ENCODE results near the gene SLC48A1. TPM values are rescaled to one million over a fixed set of nuclear protein-coding genes. Genes with fewer than 3 reads are reported as not detected.
A peak's percentile ranks its signal among the peaks of the same experiment; 100 is the strongest.

The SLC48A1 gene
- total and polyA plus RNA-seq, 11 donors, result 13.0 to 68.2 (median 23.8) TPM

- peak; percentile 94 for DNase-seq
- WGBS, 4 donors, result 0 to 2% (median 0%) methylated on average over 11 to 58 of the region's 58 CpGs
- intact Hi-C loops (cut with DNase I), result loop anchor here in 3 of 10 donors (1.0 to 5.0 kb wide), 3 partner anchors 21 to 71 kb away; no protein-coding TSS in a partner anchor
Measured at GRCh38 chr12:47819896-47820630, 47.0 kb downstream of the SLC48A1 start, which contains the start of gene HDAC7. HDAC7 (minus strand) TSS chr12:47819903; CDS start chr12:47819785, 118 bp downstream.

GRCh38 chr12:47820631-47821345 lies 47.8 kb downstream of the SLC48A1 start:
- intact Hi-C loops (cut with DNase I), result loop anchor here in 2 of 10 donors (1.0 to 2.0 kb wide), 2 partner anchors 21 to 72 kb away; no protein-coding TSS in a partner anchor
- DNase-seq (peak; percentile 85 to 94 (median 90)), ATAC-seq (peak; percentile 81 to 84 (median 84))
- no peaks in the 10 kb centered on the region for H3K36me3 ChIP-seq
- H3K9me3 ChIP-seq, result no peaks in the 10 kb centered on the region
- H3K27me3 ChIP-seq, result no peaks in the 10 kb centered on the region
- 24 to 38% (median 26%) methylated on average over 15 to 17 of the region's 17 CpGs for WGBS, 4 donors
- H3K27ac ChIP-seq, result peak overlapping the region; percentile 94 to 99 (median 98)
- H3K4me3 ChIP-seq, result peak overlapping the region in 11 of 12 donors; percentile 65 to 98 (median 82)
- TF ChIP-seq CTCF (IDR thresholded peaks at IDR 0.05) (no peak), POLR2A (IDR thresholded peaks at IDR 0.05) (peak in 1 of 2 donors; percentile 76)
- peaks cover 11 to 87% (median 74%) of the 10 kb centered on the region in 12 donors for H3K4me1 ChIP-seq

More at GRCh38 chr12:47819896-47820630, 47.0 kb downstream of the SLC48A1 start, which contains the start of gene HDAC7:
- no peaks in the 10 kb centered on the region for H3K27me3 ChIP-seq
- H3K27ac ChIP-seq, result peak within 1 kb of the TSS; percentile 94 to 99 (median 98)
- peak in 1 of 12 donors; percentile 10 for TF ChIP-seq CTCF (IDR thresholded peaks at IDR 0.05)
- peak in 1 of 2 donors; percentile 69 for TF ChIP-seq POLR2A (IDR thresholded peaks at IDR 0.05)
- peak; percentile 69 to 83 (median 74) for ATAC-seq
- H3K9me3 ChIP-seq, result no peaks in the 10 kb centered on the region
- H3K36me3 ChIP-seq, result no peaks in the 10 kb centered on the region
- peak within 1 kb of the TSS; percentile 65 to 98 (median 80) for H3K4me3 ChIP-seq
- peaks cover 13 to 87% (median 74%) of the 10 kb centered on the region in 12 donors for H3K4me1 ChIP-seq

GRCh38 chr12:47821346-47821706 lies 48.3 kb downstream of the SLC48A1 start:
- ATAC-seq, result no peak
- 71 to 85% (median 81%) methylated on average over 4 of the region's 4 CpGs for WGBS, 4 donors
- Histone ChIP-seq H3K4me3 (peak overlapping the region in 7 of 12 donors; percentile 65 to 97 (median 82)), H3K27me3 (no peaks in the 10 kb centered on the region), H3K27ac (peak overlapping the region; percentile 94 to 99 (median 98)), H3K4me1 (peaks cover 8 to 87% (median 73%) of the 10 kb centered on the region in 12 donors), H3K9me3 (no peaks in the 10 kb centered on the region), H3K36me3 (no peaks in the 10 kb centered on the region)
- TF ChIP-seq CTCF (IDR thresholded peaks at IDR 0.05) (no peak), POLR2A (IDR thresholded peaks at IDR 0.05) (no peak)
- intact Hi-C loops (cut with DNase I), result loop anchor here in 1 of 10 donors (2.0 kb wide), 1 partner anchor 73 kb away; no protein-coding TSS in a partner anchor
- DNase-seq, result peak in 1 of 5 donors; percentile 25

All from heart left ventricle (tissue), 16 donors.